ENCODE measurements around the gene NSRP1.
"Not testable (repeated sequence)": the region's sequence is repeated elsewhere in the genome, so short reads cannot be mapped to it uniquely, and the experiment has no call there.

The NSRP1 gene

GRCh38 chr17:30118635-30119034 is 2.0 kb downstream of the NSRP1 start:
- not testable (repeated sequence) for DNase-seq

GRCh38 chr17:30124273-30124796 is 7.7 kb downstream of the NSRP1 start:
- no peak for DNase-seq

GRCh38 chr17:30130121-30130520 is 13.5 kb downstream of the NSRP1 start:
- no peak for DNase-seq

GRCh38 chr17:30132615-30133014 is 16.0 kb downstream of the NSRP1 start:
- no peak for DNase-seq

GRCh38 chr17:30133197-30133596 is 16.6 kb downstream of the NSRP1 start:
- DNase-seq = no peak

GRCh38 chr17:30134551-30134950 is 17.9 kb downstream of the NSRP1 start:
- no peak for DNase-seq

- no peak for DNase-seq
These were observed 20.5 kb downstream of the NSRP1 start for GRCh38 chr17:30137158-30137557.

GRCh38 chr17:30147860-30148259 is 31.2 kb downstream of the NSRP1 start:
- not testable (repeated sequence) for DNase-seq

GRCh38 chr17:30148376-30148775 is 31.8 kb downstream of the NSRP1 start:
- no peak for DNase-seq

- DNase-seq = no peak
These were observed 34.9 kb downstream of the NSRP1 start for GRCh38 chr17:30151471-30151870.

- DNase-seq = no peak
These were observed 36.8 kb downstream of the NSRP1 start for GRCh38 chr17:30153463-30153862.

GRCh38 chr17:30155389-30155788 is 38.8 kb downstream of the NSRP1 start:
- no peak for DNase-seq

- no peak for DNase-seq
These were observed 42.4 kb downstream of the NSRP1 start for GRCh38 chr17:30158896-30159625.

- no peak for DNase-seq
These were observed 44.0 kb downstream of the NSRP1 start for GRCh38 chr17:30160419-30161172.

GRCh38 chr17:30161601-30162000 is 45.0 kb downstream of the NSRP1 start:
- DNase-seq = no peak

- no peak for DNase-seq
These were observed 47.9 kb downstream of the NSRP1 start for GRCh38 chr17:30164531-30164930.

GRCh38 chr17:30165147-30165546 is 48.5 kb downstream of the NSRP1 start:
- DNase-seq = no peak

- DNase-seq = no peak
These were observed 49.3 kb downstream of the NSRP1 start for GRCh38 chr17:30165960-30166359.

- no peak for DNase-seq
These were observed 53.9 kb downstream of the NSRP1 start for GRCh38 chr17:30170415-30170987.

GRCh38 chr17:30172560-30172959 is 55.9 kb downstream of the NSRP1 start:
- no peak for DNase-seq

- no peak for DNase-seq
These were observed 57.0 kb downstream of the NSRP1 start for GRCh38 chr17:30173649-30174048.

GRCh38 chr17:30174556-30174955 is 57.9 kb downstream of the NSRP1 start:
- no peak for DNase-seq

GRCh38 chr17:30176855-30177254 is 60.2 kb downstream of the NSRP1 start:
- DNase-seq = no peak

All from C1 segment of cervical spinal cord (tissue), 14 donors.